ENCODE measurements around the gene ARHGAP40.

GRCh38 chr20:38610521-38610920 is 8.9 kb downstream of the ARHGAP40 start:
- no peak for TF ChIP-seq CTCF (IDR thresholded peaks at IDR 0.05)
- no peak for TF ChIP-seq POLR2A (IDR thresholded peaks at IDR 0.05)
- no peak for TF ChIP-seq EP300 (IDR thresholded peaks at IDR 0.05)

All from tibial nerve (tissue), 4 donors.